Activated T-cell treated with anti-CD3 and anti-CD28 coated beads for 1 hour (primary cell): ENCODE measurements around the gene CTDP1.
"Not testable (repeated sequence)": the region's sequence is repeated elsewhere in the genome, so short reads cannot be mapped to it uniquely, and the experiment has no call there.

Source experiments
- DNase-seq: peaks from one replicate; pipeline ENCODE4 v3.0.0-alpha.2; 2020; ENCODE audit warnings: low read depth

Gene CTDP1

DNA sequence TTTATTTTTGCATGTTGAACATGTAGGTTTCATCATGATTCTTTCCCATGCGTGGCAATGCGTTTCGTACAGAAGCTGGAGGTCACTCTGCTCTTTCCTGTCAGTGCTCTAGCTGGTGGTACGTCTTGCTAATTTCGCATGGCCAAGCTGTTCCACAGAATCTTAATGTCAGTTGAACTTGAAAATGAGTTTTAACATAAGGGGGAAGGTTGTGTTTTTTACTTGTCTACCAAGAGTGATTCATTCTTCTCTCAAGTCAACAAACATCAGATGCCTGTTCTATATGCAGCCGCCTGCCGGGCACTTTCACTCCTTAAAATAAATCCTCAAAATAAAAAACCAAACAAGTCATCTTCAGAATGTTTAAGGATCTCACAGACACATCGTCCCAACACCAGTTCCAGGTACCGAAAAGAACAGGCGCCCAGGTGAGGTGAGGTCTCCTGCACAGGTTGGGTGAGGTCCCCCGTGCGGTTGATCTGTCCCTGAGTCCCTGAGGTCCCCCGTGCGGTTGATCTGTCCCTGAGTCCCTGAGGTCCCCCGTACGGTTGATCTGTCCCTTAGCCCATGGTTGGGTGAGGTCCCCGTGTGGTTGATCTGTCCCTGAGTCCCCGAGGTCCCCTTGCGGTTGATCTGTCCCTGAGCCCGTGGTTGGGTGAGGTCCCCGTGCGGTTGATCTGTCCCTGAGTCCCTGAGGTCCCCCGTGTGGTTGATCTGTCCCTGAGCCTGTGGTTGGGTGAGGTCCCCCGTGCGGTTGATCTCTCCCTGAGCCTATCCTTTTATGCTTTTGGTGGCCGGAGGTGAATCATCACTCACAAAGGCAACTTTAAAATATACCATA, 61.1 kb downstream of the CTDP1 start:
- no peak for DNase-seq

DNA sequence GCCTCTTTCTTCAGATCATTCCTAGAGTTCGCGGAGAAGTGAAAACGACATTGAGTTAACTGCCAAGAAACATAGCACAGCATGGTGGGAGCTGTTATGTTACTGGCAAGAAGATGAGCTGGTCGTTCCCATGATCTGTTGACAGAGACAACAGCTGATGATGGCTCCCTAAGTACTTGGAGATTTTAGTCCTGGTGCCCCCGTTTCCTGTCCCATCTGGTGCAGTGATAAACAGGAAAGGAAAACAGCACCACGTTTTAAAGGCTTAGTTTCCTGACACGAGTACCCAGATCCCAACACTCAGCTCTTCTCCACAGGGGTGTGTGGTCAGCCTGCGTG, 61.7 kb downstream of the CTDP1 start:
- no peak for DNase-seq

DNA sequence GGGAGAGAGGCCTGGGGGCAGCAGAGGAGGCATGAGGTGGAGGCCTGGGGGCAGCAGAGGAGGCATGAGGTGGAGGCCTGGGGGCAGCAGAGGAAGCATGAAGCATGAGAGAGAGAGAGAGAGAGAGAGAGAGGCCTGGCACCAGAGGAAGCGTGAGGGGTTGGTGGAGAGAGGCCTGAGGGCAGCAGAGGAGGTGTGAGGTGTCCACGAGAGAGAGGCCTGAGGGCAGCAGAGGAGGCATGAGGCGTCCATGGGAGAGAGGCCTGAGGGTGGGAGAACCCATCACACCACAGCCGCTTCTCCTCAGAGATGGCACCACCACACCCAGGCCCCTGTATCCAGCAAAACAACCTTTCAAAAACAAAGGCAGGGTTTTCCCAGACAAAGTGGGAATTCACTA, 62.5 kb downstream of the CTDP1 start:
- no peak for DNase-seq

DNA sequence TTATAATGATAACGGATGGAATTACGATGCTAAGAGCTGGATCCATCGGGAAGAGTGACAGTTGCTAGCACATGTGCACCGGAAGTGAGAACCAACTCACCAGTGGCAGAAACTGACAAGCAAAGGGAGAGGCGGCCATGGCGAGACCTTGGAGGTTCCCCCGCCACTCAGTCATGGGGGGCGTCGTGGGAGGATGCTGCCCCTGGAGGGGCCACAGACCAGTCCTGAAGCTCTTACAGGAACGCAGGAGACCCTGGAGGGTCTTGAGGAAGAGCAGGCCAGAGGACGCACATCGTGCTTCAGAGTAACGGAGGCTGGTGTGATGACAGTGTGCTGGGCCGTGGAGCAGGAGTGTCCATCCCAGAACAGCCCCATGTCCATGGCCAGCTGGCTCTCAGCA, 65.0 kb downstream of the CTDP1 start:
- DNase-seq: no peak

DNA sequence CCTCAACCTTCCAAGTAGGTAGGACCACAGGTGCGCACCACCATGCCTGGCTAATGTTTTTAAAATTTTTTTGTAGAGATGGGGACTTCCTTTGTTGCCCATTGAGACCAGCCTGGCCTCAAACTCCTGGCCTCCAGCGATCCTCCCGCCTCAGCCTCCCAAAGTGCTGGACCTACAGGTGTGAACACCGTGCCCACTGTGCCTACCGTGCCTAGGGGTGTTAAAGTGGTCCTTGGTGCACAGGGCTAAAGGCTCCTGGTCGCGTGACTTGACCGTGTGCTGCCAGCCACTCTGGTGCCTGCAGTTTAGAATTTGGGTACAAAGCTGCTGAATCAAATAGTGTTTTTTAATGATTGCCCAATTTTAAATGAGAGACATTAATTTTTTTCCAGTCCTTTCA, 67.1 kb downstream of the CTDP1 start:
- no peak for DNase-seq

DNA sequence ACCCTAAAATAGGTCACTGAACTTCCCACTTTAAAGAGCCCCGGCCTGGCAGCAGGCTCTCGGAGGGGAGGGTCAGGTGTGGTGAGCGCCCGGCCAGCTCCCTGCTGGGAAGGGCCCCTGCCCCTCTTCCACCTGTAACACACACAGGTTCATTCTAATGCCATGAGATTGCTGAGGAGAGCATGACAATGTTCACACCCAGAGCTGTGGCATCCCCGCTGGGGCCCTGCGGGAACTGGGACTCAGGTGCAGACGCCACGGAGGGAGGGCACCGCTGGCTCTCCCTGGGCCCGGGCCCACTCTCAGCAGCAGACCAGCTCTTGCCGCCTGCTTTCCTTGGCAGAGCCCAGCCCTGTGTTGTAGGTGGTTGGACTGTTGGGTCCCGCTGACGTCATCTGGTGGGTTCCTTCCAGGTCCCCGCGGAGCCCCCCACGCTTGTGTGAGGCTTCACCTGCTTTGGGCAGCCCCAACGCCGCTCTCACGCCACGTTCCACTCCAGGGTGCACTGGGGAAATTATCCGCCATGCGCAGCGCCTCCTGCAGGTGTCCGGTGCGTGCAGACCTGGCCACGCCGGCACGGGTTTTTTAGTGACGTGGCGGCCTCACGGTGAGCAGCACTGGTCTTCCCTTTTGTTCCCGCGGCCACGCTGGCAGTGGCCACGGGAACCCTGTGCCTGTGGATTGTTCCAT, 67.7 kb downstream of the CTDP1 start:
- no peak for DNase-seq

DNA sequence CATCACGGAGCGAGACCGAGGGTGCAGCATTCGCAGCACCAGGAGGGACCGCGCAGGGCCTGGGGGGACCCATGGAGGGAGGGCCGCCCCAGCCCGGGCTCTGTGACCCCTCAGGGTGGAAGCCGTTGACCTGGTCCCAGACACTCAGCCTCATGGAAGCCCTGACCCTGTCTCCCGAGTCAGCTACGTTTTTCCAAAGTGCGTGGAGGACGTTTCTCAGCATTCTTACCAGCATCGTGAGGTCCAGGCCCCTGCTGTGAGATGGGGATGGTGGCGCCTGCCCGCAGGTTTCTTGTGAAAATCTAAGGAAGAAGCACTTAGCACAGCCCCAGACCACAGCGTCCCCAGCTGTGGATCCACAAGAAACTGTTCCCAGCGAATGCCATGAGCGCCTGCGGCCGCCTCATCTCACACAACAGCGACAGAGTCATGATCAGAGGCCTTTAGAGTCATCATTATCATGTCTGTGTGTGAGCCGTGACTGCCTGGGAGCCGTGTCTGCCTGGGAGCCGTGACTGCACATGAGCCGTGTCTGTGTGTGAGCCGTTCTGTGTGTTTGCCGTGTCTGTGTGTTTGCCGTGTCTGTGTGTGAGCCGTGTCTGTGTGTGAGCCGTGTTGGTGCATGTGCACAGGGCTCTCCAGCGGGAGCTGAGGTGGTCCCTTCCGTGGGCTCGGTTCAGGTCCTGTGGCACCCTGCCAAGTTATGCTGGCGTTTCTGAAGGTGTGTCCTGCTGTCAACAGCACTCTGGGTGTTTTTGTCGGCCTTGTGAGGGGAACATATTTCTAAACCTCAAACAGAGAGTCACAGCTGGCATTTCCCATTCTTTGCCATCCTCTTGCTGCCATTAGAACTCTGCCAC, 68.9 kb downstream of the CTDP1 start:
- no peak for DNase-seq

DNA sequence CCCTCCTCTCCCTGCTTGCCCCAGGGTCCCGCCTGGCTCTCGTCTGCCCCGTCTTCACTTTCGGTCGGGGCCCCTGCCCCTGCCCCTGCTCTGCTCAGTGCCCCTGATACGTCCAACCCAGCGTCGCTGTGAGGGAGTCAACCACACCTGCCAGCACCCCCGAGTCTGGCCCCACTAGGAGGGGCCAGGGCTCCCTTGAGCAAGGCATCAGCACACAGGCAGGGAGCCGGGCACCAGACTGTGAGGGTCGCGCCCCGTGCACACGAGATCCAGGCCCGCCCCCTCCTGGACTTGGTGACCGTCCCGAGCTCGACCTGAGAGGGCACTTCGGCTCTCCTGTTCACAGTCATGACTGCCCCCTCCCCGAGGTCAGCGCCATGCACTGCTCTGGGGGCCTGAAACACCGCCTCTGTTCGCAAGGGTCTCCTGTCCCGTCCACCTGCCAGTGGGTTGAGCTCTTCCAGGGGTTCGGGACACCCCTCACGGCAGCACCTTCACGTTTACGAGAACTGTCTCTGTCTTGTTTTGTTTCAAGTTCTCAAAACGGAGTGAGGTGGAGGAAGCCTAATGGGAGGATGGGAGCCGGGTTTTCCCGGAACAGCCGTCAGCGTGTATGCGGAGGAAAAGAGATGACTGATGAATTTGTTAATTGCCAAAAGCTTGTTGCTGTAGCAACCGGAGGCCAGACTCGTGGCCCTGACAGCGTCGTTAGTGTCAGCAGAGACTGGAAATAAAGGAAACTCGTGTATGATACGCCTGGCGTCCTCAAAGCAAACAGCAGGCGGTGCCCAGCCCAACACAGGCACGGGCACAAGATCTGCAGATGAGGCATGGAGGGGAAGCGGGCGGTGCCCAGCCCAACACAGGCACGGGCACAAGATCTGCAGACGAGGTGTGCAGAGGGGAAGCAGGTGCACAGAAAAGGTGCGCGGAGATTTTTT, 69.9 kb downstream of the CTDP1 start:
- no peak for DNase-seq

DNA sequence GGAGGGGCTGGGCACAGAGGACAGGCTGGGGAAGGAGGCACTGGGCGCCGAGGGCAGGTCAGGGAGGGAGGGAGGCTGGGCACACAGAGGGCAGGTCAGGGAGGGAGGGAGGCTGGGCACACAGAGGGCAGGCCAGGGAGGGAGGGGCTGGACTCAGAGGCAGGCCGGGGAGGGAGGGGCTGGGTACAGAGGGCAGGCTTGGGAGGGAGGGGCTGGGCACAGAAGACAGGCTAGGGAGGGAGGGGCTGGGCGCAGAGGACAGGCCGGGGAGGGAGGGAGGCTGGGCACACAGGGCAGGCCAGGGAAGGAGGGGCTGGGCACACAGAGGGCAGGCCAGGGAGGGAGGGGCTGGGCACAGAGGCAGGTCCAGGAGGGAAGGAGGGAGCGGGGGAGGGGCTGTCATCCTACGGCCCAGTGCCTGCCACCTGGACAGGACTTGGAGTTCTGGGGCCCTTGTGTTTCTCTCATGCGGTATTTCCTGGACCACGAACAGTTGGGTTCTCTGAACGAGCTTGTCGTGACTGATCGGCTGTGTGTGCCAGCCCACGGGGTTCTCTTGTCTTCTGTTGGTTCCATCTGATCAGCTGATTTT, 71.5 kb downstream of the CTDP1 start:
- DNase-seq: no peak

DNA sequence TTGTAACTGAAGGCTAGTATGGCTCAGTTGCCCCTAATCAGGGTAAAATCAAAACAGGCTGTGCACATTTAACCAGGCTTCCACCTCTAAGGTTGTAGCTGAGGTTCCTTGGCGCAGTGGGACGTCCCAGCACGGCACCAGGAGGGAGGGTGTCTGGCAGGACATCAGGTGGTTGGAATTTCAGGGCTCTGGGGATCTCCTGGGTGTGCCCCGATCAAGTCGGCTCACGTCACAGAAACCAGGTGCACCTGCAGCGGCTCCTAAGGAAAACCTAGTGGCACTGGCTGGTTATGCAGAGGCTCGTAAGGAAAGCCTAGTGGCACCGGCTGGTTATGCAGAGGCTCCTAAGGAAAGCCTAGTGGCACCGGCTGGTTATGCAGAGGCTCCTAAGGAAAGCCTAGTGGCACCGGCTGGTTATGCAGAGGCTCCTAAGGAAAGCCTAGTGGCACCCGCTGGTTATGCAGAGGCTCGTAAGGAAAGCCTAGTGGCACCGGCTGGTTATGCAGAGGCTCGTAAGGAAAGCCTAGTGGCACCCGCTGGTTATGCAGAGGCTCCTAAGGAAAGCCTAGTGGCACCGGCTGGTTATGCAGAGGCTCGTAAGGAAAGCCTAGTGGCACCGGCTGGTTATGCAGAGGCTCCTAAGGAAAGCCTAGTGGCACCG, 72.4 kb downstream of the CTDP1 start:
- DNase-seq: not testable (repeated sequence)

DNA sequence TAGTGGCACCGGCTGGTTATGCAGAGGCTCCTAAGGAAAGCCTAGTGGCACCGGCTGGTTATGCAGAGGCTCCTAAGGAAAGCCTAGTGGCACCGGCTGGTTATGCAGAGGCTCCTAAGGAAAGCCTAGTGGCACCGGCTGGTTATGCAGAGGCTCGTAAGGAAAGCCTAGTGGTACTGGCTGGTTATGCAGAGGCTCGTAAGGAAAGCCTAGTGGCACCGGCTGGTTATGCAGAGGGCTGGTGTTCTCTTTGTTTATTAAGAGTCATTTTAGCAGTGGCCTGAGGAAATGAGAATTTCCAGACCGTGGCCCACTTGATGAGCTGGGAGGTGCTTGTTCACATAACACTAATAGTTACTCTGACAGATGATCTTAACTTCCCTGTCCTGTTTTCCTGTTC, 73.3 kb downstream of the CTDP1 start:
- DNase-seq: not testable (repeated sequence)

DNA sequence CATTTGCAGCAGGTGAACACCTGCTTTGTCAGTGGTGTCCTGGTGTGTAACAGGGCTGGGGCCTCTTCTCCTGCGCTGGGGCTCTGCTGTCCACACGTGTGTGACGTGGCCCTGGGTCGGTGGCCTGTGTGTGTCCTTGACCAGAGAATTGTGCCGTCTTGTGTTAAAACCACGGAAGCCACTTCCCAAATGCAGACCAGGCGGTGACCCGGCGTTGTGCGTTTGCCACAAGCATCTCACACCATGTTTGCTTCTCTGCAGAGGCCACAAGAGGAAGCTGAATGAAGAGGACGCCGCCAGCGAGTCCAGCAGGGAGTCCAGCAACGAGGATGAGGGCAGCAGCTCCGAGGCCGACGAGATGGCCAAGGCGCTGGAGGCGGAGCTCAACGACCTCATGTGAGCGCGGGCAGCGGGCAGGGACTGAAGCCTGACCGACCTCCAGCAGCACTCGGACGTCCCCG, 73.8 kb downstream of the CTDP1 start:
- DNase-seq: no peak

DNA sequence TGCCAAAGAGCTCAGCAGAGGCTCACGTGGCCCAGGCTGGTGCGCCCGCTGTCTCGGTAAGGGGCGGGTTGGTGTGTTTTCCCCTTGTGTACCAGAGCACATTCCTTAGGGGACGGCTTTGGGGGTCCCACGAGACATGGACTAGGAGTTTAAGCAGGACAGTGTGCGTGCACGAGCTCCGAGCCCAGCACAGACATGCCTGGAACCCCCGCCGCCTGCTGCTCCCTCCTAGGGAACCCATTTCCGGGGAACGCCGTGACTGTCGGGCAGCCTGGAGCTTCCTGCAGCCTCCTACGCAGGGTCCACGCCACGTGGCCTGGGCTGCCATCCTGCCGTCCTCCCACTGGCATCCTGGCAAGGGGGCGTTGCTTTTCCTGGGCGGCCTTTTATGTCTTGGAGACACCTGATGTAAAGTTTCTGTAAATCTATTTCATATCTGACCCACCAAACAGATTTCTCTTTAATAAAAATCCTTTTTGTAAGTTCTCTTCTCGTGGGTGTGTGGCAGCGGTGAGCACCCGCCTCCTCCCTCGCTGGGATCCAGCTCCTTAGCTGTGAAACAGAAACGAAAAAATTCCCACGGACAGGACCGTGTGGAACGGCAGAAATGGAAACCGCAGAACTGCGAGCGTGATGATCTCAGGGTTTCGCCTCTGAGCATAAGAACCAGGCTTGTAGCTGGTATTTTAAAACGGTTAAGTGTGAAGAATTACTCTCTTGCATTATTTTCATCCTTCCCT, 74.6 kb downstream of the CTDP1 start:
- no peak for DNase-seq

DNA sequence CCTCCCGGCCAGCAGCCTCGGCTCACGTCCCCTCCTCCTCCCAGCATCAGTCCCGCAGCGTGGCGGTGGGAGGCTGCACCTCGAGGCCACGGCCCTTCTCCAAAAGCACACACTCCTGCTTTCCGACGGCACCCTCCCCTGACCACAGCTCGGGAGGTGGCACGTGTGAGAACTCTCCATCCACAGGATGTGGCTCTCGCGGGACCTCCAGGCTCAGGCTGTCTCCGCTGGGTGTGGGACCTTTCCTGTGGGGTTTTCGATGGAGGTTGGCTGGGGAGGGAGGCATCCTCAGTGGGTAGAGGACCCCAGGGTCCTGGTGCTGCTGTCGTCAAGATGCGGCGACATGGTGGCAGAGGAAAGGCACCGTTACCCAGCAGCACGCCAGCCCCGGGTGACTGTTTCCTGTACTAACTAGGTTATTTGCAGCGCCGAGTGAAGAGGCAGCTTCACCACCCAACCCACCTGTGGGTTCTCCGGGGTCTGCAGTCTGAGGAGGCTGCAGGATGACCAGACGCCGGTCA, 75.3 kb downstream of the CTDP1 start:
- DNase-seq: no peak

DNA sequence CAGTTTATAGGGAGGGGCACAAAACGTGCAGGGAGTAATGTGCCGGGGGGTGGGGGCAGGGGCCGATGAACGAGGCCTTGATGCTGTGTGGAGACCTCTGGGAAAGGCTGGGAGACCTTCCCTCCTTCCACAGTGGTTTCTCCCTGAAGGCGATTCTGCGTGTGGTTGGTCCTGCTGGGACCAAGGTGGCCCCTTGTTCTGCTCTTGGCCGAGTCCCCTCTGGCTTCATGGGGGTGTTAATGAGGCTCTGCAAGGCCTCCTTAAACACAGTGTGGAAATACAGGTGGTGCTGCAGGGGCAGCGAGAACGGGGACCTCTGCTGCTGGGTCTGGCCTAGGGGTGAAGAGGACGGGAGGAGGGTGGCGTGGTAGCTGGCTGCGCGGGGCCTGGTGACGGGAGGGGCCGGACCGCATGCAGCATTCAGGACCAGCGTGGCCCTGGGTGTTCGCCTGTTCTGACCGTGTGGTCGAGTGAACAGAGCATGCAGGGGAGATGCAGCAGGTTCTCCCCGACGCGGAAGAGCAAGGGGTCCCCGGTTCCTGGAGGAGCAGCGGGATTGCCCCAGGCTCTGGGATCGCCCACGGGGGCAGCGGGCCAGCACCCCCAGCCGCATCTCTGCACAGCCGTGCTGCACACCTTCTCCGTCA, 76.0 kb downstream of the CTDP1 start:
- DNase-seq: no peak

DNA sequence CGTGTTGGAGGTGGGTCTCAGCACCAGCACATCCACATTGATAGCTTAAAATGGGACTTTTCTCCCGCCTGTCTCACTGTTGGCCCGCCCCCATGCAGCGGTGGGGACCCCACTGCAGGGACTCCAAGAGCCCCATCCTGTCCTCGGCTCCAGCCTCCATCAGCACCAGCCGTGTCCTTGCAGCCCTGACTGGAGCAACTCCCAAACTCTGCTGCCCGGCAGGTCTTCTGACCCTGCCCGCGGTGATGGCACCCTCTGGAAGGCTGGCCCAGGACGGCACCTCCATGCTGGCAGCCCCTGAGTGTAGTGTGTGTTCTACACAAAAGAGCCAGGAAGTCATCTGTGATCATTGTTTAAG, 76.5 kb downstream of the CTDP1 start:
- DNase-seq: no peak

DNA sequence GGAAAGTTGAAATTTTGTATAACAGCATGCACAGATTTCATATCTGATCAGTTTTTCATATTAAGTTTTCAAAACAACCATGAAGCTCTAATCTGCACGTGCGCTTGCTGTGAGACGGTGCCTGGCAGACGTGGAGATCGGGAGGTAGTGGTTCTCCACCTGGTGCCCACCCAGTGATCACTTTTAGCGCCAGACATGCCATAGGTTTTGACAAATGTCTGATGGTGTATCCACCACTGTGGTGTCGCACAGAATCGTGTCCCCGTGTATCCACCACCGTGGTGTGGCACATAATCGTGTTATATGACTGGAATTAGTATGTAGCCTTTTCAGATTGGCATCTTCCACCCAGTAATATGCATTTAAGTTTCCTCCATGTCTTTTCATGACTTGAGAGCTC, 77.2 kb downstream of the CTDP1 start:
- DNase-seq: no peak

DNA sequence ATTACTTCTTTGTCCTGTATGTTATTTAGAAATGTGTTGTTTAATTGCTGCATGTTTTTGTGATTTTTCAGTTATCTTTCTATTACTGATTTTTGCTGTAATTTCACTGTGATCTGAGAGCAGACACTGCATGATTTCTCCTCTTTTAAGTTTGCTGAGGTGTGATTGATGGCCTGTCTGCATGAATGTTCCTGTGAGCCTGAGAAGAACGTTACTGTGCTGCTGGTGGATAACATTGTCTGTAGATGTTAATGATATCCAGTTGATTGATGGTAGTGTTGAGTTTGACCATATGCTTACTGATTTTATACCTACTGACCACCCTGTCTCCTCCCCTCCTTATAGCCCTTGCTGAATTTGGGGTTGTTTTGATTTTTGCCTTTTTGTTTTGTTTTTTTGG, 80.7 kb downstream of the CTDP1 start:
- no peak for DNase-seq

DNA sequence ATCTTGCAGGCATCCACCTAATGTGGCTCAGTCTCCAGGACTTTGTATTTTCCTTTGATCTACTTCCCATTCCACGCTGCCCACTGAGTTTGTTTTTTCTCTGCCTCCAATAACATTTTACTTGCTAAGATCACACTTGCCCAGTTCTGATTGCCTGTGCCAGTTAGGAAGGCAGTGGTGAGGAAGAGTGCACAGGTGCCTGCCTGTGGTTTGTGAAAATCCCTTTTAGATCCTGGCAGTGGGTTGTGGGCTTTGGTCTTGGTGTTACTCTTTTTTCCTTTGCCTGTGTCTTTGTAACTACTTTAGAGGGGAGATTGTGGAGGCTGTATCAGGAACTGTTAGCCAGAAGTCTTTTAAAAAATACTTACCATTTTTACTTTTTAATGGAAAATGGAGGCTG, 81.3 kb downstream of the CTDP1 start:
- DNase-seq: no peak
